GM21717 (cell line): ENCODE data around the gene ACADSB.
A peak's percentile ranks its signal among the peaks of the same experiment; 100 is the strongest.

Experiments
- ATAC-seq: cut with Tn5 transposase; IDR thresholded peaks from one replicate; pipeline ENCODE4 v1.9.1; 2021; ENCODE audit warnings: mild to moderate bottlenecking, moderate library complexity; ENCODE audit not compliant: unreplicated experiment

Gene ACADSB

GRCh38 chr10:123001370-123001769 is 7.4 kb upstream of the ACADSB start:
- no peak for ATAC-seq

GRCh38 chr10:123004298-123004697 is 4.5 kb upstream of the ACADSB start:
- no peak for ATAC-seq

- peak; percentile 33 for ATAC-seq
These were observed 1.1 kb upstream of the ACADSB start for GRCh38 chr10:123007558-123008354.

GRCh38 chr10:123009105-123009820 is 457 bp downstream of the ACADSB start:
- peak; percentile 13 for ATAC-seq

GRCh38 chr10:123011987-123012386 is 3.2 kb downstream of the ACADSB start:
- no peak for ATAC-seq

GRCh38 chr10:123013456-123014419 is 4.9 kb downstream of the ACADSB start:
- no peak for ATAC-seq

GRCh38 chr10:123014772-123015171 is 6.0 kb downstream of the ACADSB start:
- no peak for ATAC-seq

- no peak for ATAC-seq
These were observed 7.4 kb downstream of the ACADSB start for GRCh38 chr10:123016228-123016627.

GRCh38 chr10:123017421-123018165 is 8.8 kb downstream of the ACADSB start:
- ATAC-seq: no peak

- no peak for ATAC-seq
These were observed 9.7 kb downstream of the ACADSB start for GRCh38 chr10:123018531-123018930.

GRCh38 chr10:123019264-123019663 is 10.5 kb downstream of the ACADSB start:
- ATAC-seq: no peak

GRCh38 chr10:123019941-123020703 is 11.3 kb downstream of the ACADSB start:
- no peak for ATAC-seq

- ATAC-seq: no peak
These were observed 12.7 kb downstream of the ACADSB start for GRCh38 chr10:123021517-123021916.

- ATAC-seq: no peak
These were observed 15.7 kb downstream of the ACADSB start for GRCh38 chr10:123024540-123024939.

GRCh38 chr10:123026302-123026701 is 17.5 kb downstream of the ACADSB start:
- no peak for ATAC-seq

GRCh38 chr10:123027861-123028260 is 19.1 kb downstream of the ACADSB start:
- no peak for ATAC-seq

- ATAC-seq: no peak
These were observed 22.3 kb downstream of the ACADSB start for GRCh38 chr10:123031124-123031523.

- ATAC-seq: no peak
These were observed 25.5 kb downstream of the ACADSB start for GRCh38 chr10:123034332-123034731.

- ATAC-seq: no peak
These were observed 26.8 kb downstream of the ACADSB start for GRCh38 chr10:123035467-123036086.
